Neural cell (in vitro differentiated cells): ENCODE data around the gene PTPRQ. TPM values are rescaled to one million over a fixed set of nuclear protein-coding genes. Genes with fewer than 3 reads are reported as not detected.

Source experiments
- H2AFZ ChIP-seq: fragments of 200-600, 300-800 bp; sonication (generic), shearing (Covaris generic); 2 replicates; pipeline ENCODE4 v1.6.0; 2014; ENCODE audit warnings: low read depth, mild to moderate bottlenecking, antibody characterized with exemption, low read length, moderate library complexity
- H3F3A ChIP-seq: fragments of 200-600 bp; shearing (Covaris generic); 2 replicates; pipeline ENCODE4 v1.6.1; 2016; ENCODE audit warnings: mild to moderate bottlenecking, moderate library complexity, mixed read lengths, antibody characterized with exemption, low read length; ENCODE audit not compliant: insufficient read depth, poor library complexity, severe bottlenecking
- H3K27ac ChIP-seq: fragments of 200-600, 300-800 bp; sonication (generic), shearing (Covaris generic); 2 replicates; pipeline ENCODE4 v1.5.1; 2014; ENCODE audit warnings: mild to moderate bottlenecking, low read length, moderate library complexity
- H3K27me3 ChIP-seq: fragments of 300-800, 200-600 bp; sonication (generic), shearing (Covaris generic); 2 replicates; pipeline ENCODE4 v1.6.0; 2014; ENCODE audit warnings: mild to moderate bottlenecking, low read depth, low read length, moderate library complexity; ENCODE audit not compliant: insufficient read depth
- H3K36me3 ChIP-seq: fragments of 300-800, 200-600 bp; sonication (generic), shearing (Covaris generic); 2 replicates; pipeline ENCODE4 v1.5.1; 2014; ENCODE audit warnings: mild to moderate bottlenecking, antibody characterized with exemption, low read length, moderate library complexity; ENCODE audit not compliant: insufficient read depth
- H3K4me2 ChIP-seq: fragments of 300-800, 200-600 bp; sonication (generic), shearing (Covaris generic); 2 replicates; pipeline ENCODE4 v1.6.0; 2014; ENCODE audit warnings: mild to moderate bottlenecking, low read length
- H3K4me3 ChIP-seq: fragments of 300-800, 200-600 bp; sonication (generic), shearing (Covaris generic); 2 replicates; pipeline ENCODE4 v1.5.1; 2014; ENCODE audit warnings: mild to moderate bottlenecking, low read length, moderate library complexity
- H3K79me2 ChIP-seq: fragments of 200-600 bp; shearing (Covaris generic); replicated peaks from 2 replicates; pipeline ENCODE4 v1.6.0; 2014; ENCODE audit warnings: mild to moderate bottlenecking, low read length, moderate library complexity; ENCODE audit not compliant: insufficient read depth
- H3K9ac ChIP-seq: fragments of 300-800, 200-600 bp; sonication (generic), shearing (Covaris generic); 2 replicates; pipeline ENCODE4 v1.6.1; 2016; ENCODE audit warnings: mild to moderate bottlenecking, low read length, mixed read lengths
- H3K9me2 ChIP-seq: fragments of 200-600 bp; shearing (Covaris generic); 2 replicates; pipeline ENCODE4 v1.6.1; 2016; ENCODE audit warnings: mild to moderate bottlenecking, low read length, mixed read lengths; ENCODE audit not compliant: insufficient read depth
- H3K9me3 ChIP-seq: fragments of 200-600, 300-800 bp; sonication (generic), shearing (Covaris generic); 2 replicates; pipeline ENCODE4 v1.6.1; 2016; ENCODE audit warnings: mild to moderate bottlenecking, mixed run types, low read length, moderate library complexity, mixed read lengths
- H4K20me1 ChIP-seq: fragments of 200-600 bp; shearing (Covaris generic); 2 replicates; pipeline ENCODE4 v1.6.1; 2016; ENCODE audit warnings: mild to moderate bottlenecking, mixed run types; ENCODE audit not compliant: insufficient read depth
- CTCF ChIP-seq: fragments of 450-650 bp; IDR thresholded peaks from 2 replicates; pipeline ENCODE4 v1.5.1; 2014; ENCODE audit warnings: antibody characterized with exemption, mild to moderate bottlenecking, moderate library complexity; ENCODE audit not compliant: poor library complexity, severe bottlenecking
- EP300 ChIP-seq: fragments of 450-650 bp; conservative IDR thresholded peaks from 2 replicates; pipeline ENCODE4 v1.6.1; 2014; ENCODE audit warnings: antibody characterized with exemption, mild to moderate bottlenecking, moderate library complexity; ENCODE audit not compliant: poor library complexity, severe bottlenecking
- EZH2 ChIP-seq: fragments of 200-600, 300-800 bp; shearing (Covaris generic), sonication (generic); IDR thresholded peaks from 2 replicates; pipeline ENCODE4 v1.6.1; 2014; ENCODE audit warnings: antibody characterized with exemption, low read length, borderline replicate concordance, mild to moderate bottlenecking; ENCODE audit not compliant: insufficient read depth, poor library complexity, severe bottlenecking
- MXI1 ChIP-seq: fragments of 450-650 bp; conservative IDR thresholded peaks from 2 replicates; pipeline ENCODE4 v1.6.1; 2014; ENCODE audit warnings: antibody characterized with exemption, mild to moderate bottlenecking; ENCODE audit not compliant: poor library complexity, severe bottlenecking
- POLR2AphosphoS5 ChIP-seq: IDR thresholded peaks from 2 replicates; pipeline ENCODE4 v1.6.1; 2012
- RAD21 ChIP-seq: fragments of 450-650 bp; conservative IDR thresholded peaks from 2 replicates; pipeline ENCODE4 v1.6.1; 2014; ENCODE audit warnings: antibody characterized with exemption, mild to moderate bottlenecking, moderate library complexity
- REST ChIP-seq: IDR thresholded peaks from 2 replicates; pipeline ENCODE4 v1.6.1; 2012; ENCODE audit warnings: borderline replicate concordance
- SMC3 ChIP-seq: fragments of 450-650 bp; conservative IDR thresholded peaks from 2 replicates; pipeline ENCODE4 v1.6.1; 2014; ENCODE audit warnings: antibody characterized with exemption, mild to moderate bottlenecking, moderate library complexity; ENCODE audit not compliant: poor library complexity
- TAF1 ChIP-seq: IDR thresholded peaks from 2 replicates; pipeline ENCODE4 v1.6.1; 2012; ENCODE audit warnings: low read depth
- polyA plus RNA-seq: library from polyadenylated mRNA; depleted of rRNA; stranded (reverse); fragments of >200 nt; gene quantifications from 2 replicates; pipeline ENCODE4 v1.2.3, GENCODE V29; 2014

PTPRQ gene
- polyA plus RNA-seq, 1 donor from 2014 or later = not detected

GRCh38 chr12:80681786-80682185 lies 237.8 kb downstream of the PTPRQ start:
- no peaks in the 10 kb centered on the region for H3K27me3 ChIP-seq
- TF ChIP-seq POLR2AphosphoS5 (no peak), RAD21 (no peak), MXI1 (no peak), CTCF (no peak), TAF1 (no peak), REST (no peak), EZH2 (no peak), EP300 (no peak), SMC3 (no peak)
- no peaks in the 10 kb centered on the region for H3K9me3 ChIP-seq

GRCh38 chr12:80684077-80684495 lies 240.1 kb downstream of the PTPRQ start:
- Histone ChIP-seq H2AFZ (no peak overlapping the region), H3K36me3 (no peaks in the 10 kb centered on the region), H3K27me3 (no peaks in the 10 kb centered on the region), H3K9ac (no peak overlapping the region), H3K9me3 (no peaks in the 10 kb centered on the region), H4K20me1 (no peaks in the 10 kb centered on the region), H3K4me2 (no peak overlapping the region), H3K4me3 (no peak overlapping the region), H3K79me2 (no peaks in the 10 kb centered on the region), H3F3A (no peaks in the 10 kb centered on the region), H3K27ac (no peak overlapping the region), H3K9me2 (no peaks in the 10 kb centered on the region)
- no peak for TF ChIP-seq TAF1
- no peak for TF ChIP-seq RAD21
- TF ChIP-seq POLR2AphosphoS5 = no peak
- no peak for TF ChIP-seq MXI1
- TF ChIP-seq CTCF = no peak
- no peak for TF ChIP-seq EP300
- no peak for TF ChIP-seq SMC3
- no peak for TF ChIP-seq EZH2
- no peak for TF ChIP-seq REST

More at GRCh38 chr12:80681786-80682185, 237.8 kb downstream of the PTPRQ start:
- no peak overlapping the region for H3K27ac ChIP-seq
- no peaks in the 10 kb centered on the region for H4K20me1 ChIP-seq
- no peak overlapping the region for H3K4me2 ChIP-seq
- no peaks in the 10 kb centered on the region for H3K79me2 ChIP-seq
- no peaks in the 10 kb centered on the region for H3K36me3 ChIP-seq
- no peak overlapping the region for H2AFZ ChIP-seq
- H3K4me3 ChIP-seq = no peak overlapping the region
- H3K9me2 ChIP-seq = no peaks in the 10 kb centered on the region
- no peaks in the 10 kb centered on the region for H3F3A ChIP-seq
- H3K9ac ChIP-seq = no peak overlapping the region
